Kidney (tissue), 14 donors: Measurements from ENCODE around the gene IFIT2. TPM values are rescaled to one million over a fixed set of nuclear protein-coding genes. Genes with fewer than 3 reads are reported as not detected.

Experiments
- DNase-seq, 5 donors: peaks; one replicate each; pipeline ENCODE4 v3.0.0-alpha.2; 2013 to 2020
- FAIRE-seq: peaks from 2 replicates; lab custom pipeline; 2012; peaks lifted over from hg19 to GRCh38; lab: Jason Lieb, UNC
- H3K27ac ChIP-seq, 2 donors: one replicate each; pipeline ENCODE4 v1.7.0; 2013; ENCODE audit warnings: low read depth in 2 of 2, low read length in 2 of 2, inconsistent platforms in 1 of 2
- H3K27me3 ChIP-seq: one replicate; pipeline ENCODE4 v1.7.1; 2013; ENCODE audit warnings: low read length, inconsistent platforms; ENCODE audit not compliant: control insufficient read depth, insufficient read depth
- H3K36me3 ChIP-seq, 3 donors: one replicate each; pipeline versions ENCODE4 v1.7.0 to v1.7.1; 2013; ENCODE audit warnings: low read length in 3 of 3, control low read depth in 1 of 3, inconsistent platforms in 1 of 3; ENCODE audit not compliant: insufficient read depth in 3 of 3, control insufficient read depth in 2 of 3
- H3K4me1 ChIP-seq, 3 donors: one replicate each; pipeline versions ENCODE4 v1.7.0 to v1.7.1; 2013; ENCODE audit warnings: low read length in 3 of 3, inconsistent platforms in 1 of 3, low read depth in 1 of 3; ENCODE audit not compliant: control insufficient read depth in 2 of 3, insufficient read depth in 2 of 3
- H3K4me3 ChIP-seq, 3 donors: one replicate each; pipeline versions ENCODE4 v1.7.0 to v1.8.1; 2013; ENCODE audit warnings: low read length in 3 of 3, control low read depth in 1 of 3, inconsistent platforms in 1 of 3
- H3K9ac ChIP-seq, 3 donors: one replicate each; pipeline versions ENCODE4 v1.7.0 to v1.7.1; 2013; ENCODE audit warnings: low read length in 3 of 3, control low read depth in 1 of 3, inconsistent platforms in 1 of 3
- H3K9me3 ChIP-seq, 3 donors: one replicate each; pipeline versions ENCODE4 v1.7.0 to v1.7.1; 2013; ENCODE audit warnings: low read length in 3 of 3, control low read depth in 1 of 3, inconsistent platforms in 1 of 3; ENCODE audit not compliant: control insufficient read depth in 2 of 3, insufficient read depth in 1 of 3
- intact Hi-C: fragments of 100-400 bp; cut with DNase I; formaldehyde crosslinking; loops from one replicate; pipeline ENCODE4 v1.11.1; 2022
- polyA plus RNA-seq: library from polyadenylated mRNA; stranded (reverse); fragments of 350-450 nt; fragmentation: Illumina TruSeq; extraction: RNeasy Lipid Tissue Mini Kit (QIAGEN cat#74804); gene quantifications from one replicate; pipeline ENCODE4 v1.2.3, GENCODE V29; 2014; ENCODE audit warnings: low read depth, low replicate concordance; ENCODE audit not compliant: insufficient read depth
- total RNA-seq: library from RNA; stranded (reverse); fragmentation: NEBNext Ultra II Directional; extraction: Animal tissue kit (Norgen Biotek cat#: 25700); gene quantifications from one replicate; pipeline ENCODE4 v1.2.1, GENCODE V29; 2021
- TF ChIP-seq, protein P1 (sequence below): IDR thresholded peaks from 3 replicates; pipeline ENCODE4 v1.5.1; 2012; ENCODE audit warnings: mild to moderate bottlenecking, moderate library complexity, borderline replicate concordance; ENCODE audit not compliant: insufficient read depth; ENCODE audit errors: extremely low read depth
- donor health status: control.
- donor health status: control.
- donor health status: control.
- donor health status: control.
- donor health status: control.
- donor health status: DM: yes; HTN: yes; CAD: no.
- donor health status: Normal renal cell carcinoma (clear cell type).

The IFIT2 gene
- total and polyA plus RNA-seq, 2 donors from 2014 or later, result 6.9 to 12.2 TPM

DNA sequence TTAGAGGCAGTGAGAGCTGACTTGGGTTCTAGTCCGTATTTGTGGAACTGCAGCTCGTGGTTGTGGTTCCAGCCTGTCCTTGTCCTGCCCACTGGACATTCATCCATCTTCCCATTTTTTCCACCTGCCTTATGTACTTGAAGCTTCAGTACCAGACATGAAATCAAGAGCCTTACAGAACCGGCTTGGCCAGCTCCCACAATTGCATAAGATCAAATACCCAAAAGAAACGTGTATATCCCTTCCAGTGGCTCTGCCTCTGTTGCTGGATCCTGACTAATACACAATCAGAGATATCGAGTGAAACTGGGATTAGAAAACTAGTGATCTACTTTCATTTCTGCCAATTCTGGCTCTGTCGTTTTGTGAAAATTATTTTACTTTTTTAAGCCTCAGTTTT, 26.5 kb upstream of the IFIT2 start:
- Histone ChIP-seq H3K27ac (peak overlapping the region in 1 of 2 donors; percentile 59), H3K9me3 (no peaks in the 10 kb centered on the region), H3K9ac (no peak overlapping the region), H3K27me3 (no peaks in the 10 kb centered on the region), H3K4me1 (peaks cover 0 to 14% (median 8%) of the 10 kb centered on the region in 3 donors), H3K36me3 (no peaks in the 10 kb centered on the region), H3K4me3 (no peak overlapping the region)
- FAIRE-seq, result no peak
- no peak for DNase-seq
- intact Hi-C loops, result no loop called here
- TF ChIP-seq, protein P1, sequence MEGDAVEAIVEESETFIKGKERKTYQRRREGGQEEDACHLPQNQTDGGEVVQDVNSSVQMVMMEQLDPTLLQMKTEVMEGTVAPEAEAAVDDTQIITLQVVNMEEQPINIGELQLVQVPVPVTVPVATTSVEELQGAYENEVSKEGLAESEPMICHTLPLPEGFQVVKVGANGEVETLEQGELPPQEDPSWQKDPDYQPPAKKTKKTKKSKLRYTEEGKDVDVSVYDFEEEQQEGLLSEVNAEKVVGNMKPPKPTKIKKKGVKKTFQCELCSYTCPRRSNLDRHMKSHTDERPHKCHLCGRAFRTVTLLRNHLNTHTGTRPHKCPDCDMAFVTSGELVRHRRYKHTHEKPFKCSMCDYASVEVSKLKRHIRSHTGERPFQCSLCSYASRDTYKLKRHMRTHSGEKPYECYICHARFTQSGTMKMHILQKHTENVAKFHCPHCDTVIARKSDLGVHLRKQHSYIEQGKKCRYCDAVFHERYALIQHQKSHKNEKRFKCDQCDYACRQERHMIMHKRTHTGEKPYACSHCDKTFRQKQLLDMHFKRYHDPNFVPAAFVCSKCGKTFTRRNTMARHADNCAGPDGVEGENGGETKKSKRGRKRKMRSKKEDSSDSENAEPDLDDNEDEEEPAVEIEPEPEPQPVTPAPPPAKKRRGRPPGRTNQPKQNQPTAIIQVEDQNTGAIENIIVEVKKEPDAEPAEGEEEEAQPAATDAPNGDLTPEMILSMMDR, result no peak

DNA sequence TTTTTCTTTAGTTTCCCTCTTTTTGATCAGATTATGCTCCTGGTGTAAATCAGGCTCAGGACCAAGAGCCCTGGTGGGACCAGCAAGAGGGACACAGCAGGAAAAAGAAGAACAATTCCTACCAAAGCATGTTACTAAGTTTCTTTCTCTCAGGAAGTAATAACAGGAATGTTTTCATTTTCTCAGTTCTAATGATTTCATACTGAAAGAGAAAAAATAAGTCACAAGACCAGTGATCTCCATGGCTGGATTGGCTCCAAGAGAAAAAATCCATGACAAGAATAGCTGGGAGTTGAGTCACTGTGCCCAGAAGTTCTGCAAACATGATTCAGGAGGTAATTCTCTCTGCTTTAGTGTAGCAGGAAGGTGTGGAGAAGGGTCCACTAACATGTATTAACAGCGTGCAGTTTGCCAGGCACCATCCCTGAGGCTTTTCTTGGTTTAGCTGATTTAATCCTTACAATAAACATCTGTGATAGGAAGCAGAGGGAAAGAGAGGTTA, 23.8 kb upstream of the IFIT2 start:
- TF ChIP-seq, protein P1, result no peak
- Histone ChIP-seq H3K36me3 (no peaks in the 10 kb centered on the region), H3K4me1 (peaks cover 2 to 13% (median 11%) of the 10 kb centered on the region in 3 donors), H3K27ac (peak overlapping the region; percentile 85 to 91), H3K27me3 (no peaks in the 10 kb centered on the region), H3K9ac (peak overlapping the region in 2 of 3 donors; percentile 30 to 48), H3K4me3 (no peak overlapping the region), H3K9me3 (no peaks in the 10 kb centered on the region)
- FAIRE-seq (peak; percentile 91), DNase-seq (peak in 2 of 5 donors; percentile 55 to 85)
- intact Hi-C loops, result no loop called here

DNA sequence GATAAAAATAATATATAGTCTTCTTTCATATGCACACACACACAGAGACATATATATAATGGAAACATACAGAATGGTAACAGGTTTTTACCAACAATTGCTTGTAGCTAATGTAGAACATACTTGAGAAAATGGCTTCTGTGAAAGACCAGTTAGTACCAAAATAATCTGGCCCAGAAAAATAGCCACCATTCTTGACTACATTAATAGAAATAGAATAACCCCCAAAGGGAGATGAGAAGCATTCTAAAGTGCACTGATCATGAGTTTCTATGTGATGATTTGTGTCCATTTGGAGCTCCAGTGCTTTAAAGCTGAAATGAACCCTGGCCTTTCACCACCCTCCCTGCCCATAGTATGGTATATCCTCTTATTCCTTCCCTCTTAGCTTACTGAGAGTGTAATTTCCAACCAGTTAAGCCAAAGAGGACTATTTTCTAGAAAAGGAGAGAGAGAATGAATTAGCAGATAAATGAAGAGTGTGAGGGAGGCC, 22.9 kb upstream of the IFIT2 start:
- intact Hi-C loops, result no loop called here
- H3K9ac ChIP-seq, result no peak overlapping the region
- no peak for FAIRE-seq

More for the DNA sequence above, 22.9 kb upstream of the IFIT2 start:
- no peaks in the 10 kb centered on the region for H3K9me3 ChIP-seq
- H3K27ac ChIP-seq, result peak overlapping the region in 1 of 2 donors; percentile 55
- TF ChIP-seq, protein P1, result no peak
- DNase-seq, result no peak
- H3K4me3 ChIP-seq, result no peak overlapping the region
- no peaks in the 10 kb centered on the region for H3K27me3 ChIP-seq
- no peaks in the 10 kb centered on the region for H3K36me3 ChIP-seq
- peaks cover 2 to 21% (median 16%) of the 10 kb centered on the region in 3 donors for H3K4me1 ChIP-seq
